WERI-Rb-1 (cell line): ENCODE results near the gene TTC39B.

Source experiments
- DNase-seq: peaks from one replicate; pipeline ENCODE4 v3.0.0-alpha.2; 2020
- H3K27ac ChIP-seq: fragments of 250-450 bp; sonication (Bioruptor Pico); 2 replicates; pipeline ENCODE4 v1.5.1; 2020; ENCODE audit warnings: mild to moderate bottlenecking, moderate library complexity
- H3K27me3 ChIP-seq: fragments of 250-450 bp; sonication (Bioruptor Pico); 2 replicates; pipeline ENCODE4 v1.5.1; 2021; ENCODE audit warnings: mild to moderate bottlenecking, low read depth, moderate library complexity; ENCODE audit not compliant: insufficient read depth, severe bottlenecking
- H3K36me3 ChIP-seq: fragments of 250-450 bp; sonication (Bioruptor Pico); 2 replicates; pipeline ENCODE4 v1.5.1; 2020; ENCODE audit warnings: mild to moderate bottlenecking, moderate library complexity
- H3K4me3 ChIP-seq: 2 replicates; pipeline ENCODE4 v1.5.1; 2011; ENCODE audit warnings: low read depth, mild to moderate bottlenecking, control low read depth, low read length
- H3K9me3 ChIP-seq: fragments of 250-450 bp; sonication (Bioruptor Pico); 2 replicates; pipeline ENCODE4 v1.5.1; 2021; ENCODE audit warnings: mild to moderate bottlenecking, moderate library complexity; ENCODE audit not compliant: severe bottlenecking
- CTCF ChIP-seq: IDR thresholded peaks from 2 replicates; pipeline ENCODE4 v1.5.1; 2011; ENCODE audit warnings: low read depth, mild to moderate bottlenecking, control low read depth, inconsistent platforms, low read length

Gene TTC39B

GRCh38 chr9:15137089-15137488, 169.9 kb downstream of the TTC39B start:
- H3K27ac ChIP-seq, result no peak overlapping the region
- TF ChIP-seq CTCF, result no peak
- H3K9me3 ChIP-seq, result no peaks in the 10 kb centered on the region
- H3K27me3 ChIP-seq, result no peaks in the 10 kb centered on the region
- no peak overlapping the region for H3K4me3 ChIP-seq
- DNase-seq, result no peak
- H3K36me3 ChIP-seq, result no peaks in the 10 kb centered on the region

DNA sequence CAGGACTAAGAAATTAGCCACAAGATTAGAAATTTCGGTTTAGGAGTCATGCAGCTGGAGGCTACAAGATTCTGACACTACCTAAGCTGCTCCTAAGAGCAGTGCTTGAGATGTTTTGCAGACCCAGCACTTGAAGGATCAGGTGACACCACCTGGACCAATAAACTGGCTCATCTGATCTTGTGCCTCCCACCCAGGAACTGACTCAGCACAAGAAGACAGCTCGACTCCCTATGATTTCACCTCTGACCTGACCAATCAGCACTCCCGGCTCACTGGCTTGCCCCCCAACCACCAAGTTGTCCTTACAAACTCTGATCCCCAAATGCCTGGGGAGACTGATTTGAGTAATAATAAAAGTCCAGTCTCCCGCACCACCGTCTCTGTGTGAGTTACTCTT, 170.4 kb downstream of the TTC39B start:
- Histone ChIP-seq H3K9me3 (no peaks in the 10 kb centered on the region), H3K27me3 (no peaks in the 10 kb centered on the region), H3K27ac (no peak overlapping the region), H3K4me3 (no peak overlapping the region), H3K36me3 (no peaks in the 10 kb centered on the region)
- TF ChIP-seq CTCF, result no peak
- DNase-seq, result no peak

GRCh38 chr9:15135164-15135792, 171.7 kb downstream of the TTC39B start:
- DNase-seq, result peak; percentile 80
- peak; percentile 73 for TF ChIP-seq CTCF
- no peaks in the 10 kb centered on the region for H3K27me3 ChIP-seq
- H3K9me3 ChIP-seq, result no peaks in the 10 kb centered on the region
- H3K4me3 ChIP-seq, result peak overlapping the region; percentile 48
- peak overlapping the region; percentile 61 for H3K27ac ChIP-seq
- no peaks in the 10 kb centered on the region for H3K36me3 ChIP-seq

DNA sequence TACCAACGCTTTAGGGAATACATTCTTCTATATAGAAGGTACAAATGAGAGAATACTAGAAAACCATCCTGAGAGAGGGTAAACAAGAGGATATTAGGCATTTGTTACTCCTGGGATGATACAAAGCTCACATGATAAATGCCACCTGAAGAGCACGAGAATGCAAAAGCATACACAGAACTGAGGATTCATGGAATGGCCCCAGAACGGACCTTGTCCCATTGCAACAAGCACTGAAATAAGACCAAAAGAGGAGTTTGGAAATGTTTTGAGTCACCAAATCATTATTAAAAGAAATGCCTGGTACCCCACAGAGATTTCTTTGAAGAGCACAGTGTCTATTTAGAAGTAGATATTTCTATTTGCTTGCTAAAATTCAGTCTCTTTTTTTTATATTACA, 173.5 kb downstream of the TTC39B start:
- Histone ChIP-seq H3K36me3 (no peaks in the 10 kb centered on the region), H3K27me3 (no peaks in the 10 kb centered on the region), H3K9me3 (no peaks in the 10 kb centered on the region), H3K4me3 (no peak overlapping the region), H3K27ac (no peak overlapping the region)
- DNase-seq, result no peak
- TF ChIP-seq CTCF, result no peak

DNA sequence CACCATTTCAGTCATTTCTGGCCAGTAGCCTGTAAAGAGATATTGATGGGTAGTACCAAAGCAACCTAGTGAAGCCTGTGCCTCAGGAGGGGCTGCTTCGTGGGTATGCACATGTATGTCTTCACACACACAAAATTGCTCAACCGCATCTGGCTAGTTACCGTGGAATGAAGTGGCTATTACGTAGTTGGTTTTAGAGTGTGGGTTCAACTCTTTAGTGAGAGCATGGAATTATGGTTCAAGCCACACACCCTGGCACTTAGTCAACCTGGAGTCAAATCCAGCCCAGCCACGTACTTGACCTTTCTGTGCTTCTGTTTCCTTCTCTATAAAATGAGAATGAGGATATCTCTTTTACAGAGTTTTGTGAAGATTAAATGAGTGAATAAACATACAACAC, 174.9 kb downstream of the TTC39B start:
- no peak for DNase-seq
- Histone ChIP-seq H3K27me3 (no peaks in the 10 kb centered on the region), H3K9me3 (no peaks in the 10 kb centered on the region), H3K4me3 (no peak overlapping the region), H3K36me3 (no peaks in the 10 kb centered on the region), H3K27ac (no peak overlapping the region)
- no peak for TF ChIP-seq CTCF

- H3K27ac ChIP-seq, result no peak overlapping the region
- no peak for DNase-seq
- TF ChIP-seq CTCF, result no peak
Observed at GRCh38 chr9:15131094-15131493, 175.9 kb downstream of the TTC39B start.

More at GRCh38 chr9:15131094-15131493, 175.9 kb downstream of the TTC39B start:
- Histone ChIP-seq H3K9me3 (no peaks in the 10 kb centered on the region), H3K4me3 (no peak overlapping the region), H3K27me3 (no peaks in the 10 kb centered on the region), H3K36me3 (no peaks in the 10 kb centered on the region)
